Gastroesophageal sphincter (tissue), 3 donors: ENCODE data around the gene GFRA4.

Experiments
- POLR2A ChIP-seq, 2 donors: fragments of 450-650 bp; IDR thresholded peaks; one replicate each; pipeline ENCODE4 v1.6.1; 2017; ENCODE audit warnings: antibody characterized with exemption in 2 of 2, mild to moderate bottlenecking in 2 of 2, moderate library complexity in 1 of 2
- POLR2AphosphoS5 ChIP-seq: sonication (generic); formaldehyde crosslinking; IDR thresholded peaks from one replicate; pipeline ENCODE4 v1.6.1; 2017; ENCODE audit warnings: antibody characterized with exemption
- TF ChIP-seq, protein P1 (sequence below), 4 experiments: fragments of 200-600 bp in 2 of 4; fragments of 450-650 bp in 2 of 4; sonication (generic) in 1 of 4; IDR thresholded peaks; one replicate each; pipeline ENCODE4 v1.5.1; 2017 to 2019; ENCODE audit warnings: antibody characterized with exemption in 4 of 4, mild to moderate bottlenecking in 2 of 4, moderate library complexity in 2 of 4

DNA sequence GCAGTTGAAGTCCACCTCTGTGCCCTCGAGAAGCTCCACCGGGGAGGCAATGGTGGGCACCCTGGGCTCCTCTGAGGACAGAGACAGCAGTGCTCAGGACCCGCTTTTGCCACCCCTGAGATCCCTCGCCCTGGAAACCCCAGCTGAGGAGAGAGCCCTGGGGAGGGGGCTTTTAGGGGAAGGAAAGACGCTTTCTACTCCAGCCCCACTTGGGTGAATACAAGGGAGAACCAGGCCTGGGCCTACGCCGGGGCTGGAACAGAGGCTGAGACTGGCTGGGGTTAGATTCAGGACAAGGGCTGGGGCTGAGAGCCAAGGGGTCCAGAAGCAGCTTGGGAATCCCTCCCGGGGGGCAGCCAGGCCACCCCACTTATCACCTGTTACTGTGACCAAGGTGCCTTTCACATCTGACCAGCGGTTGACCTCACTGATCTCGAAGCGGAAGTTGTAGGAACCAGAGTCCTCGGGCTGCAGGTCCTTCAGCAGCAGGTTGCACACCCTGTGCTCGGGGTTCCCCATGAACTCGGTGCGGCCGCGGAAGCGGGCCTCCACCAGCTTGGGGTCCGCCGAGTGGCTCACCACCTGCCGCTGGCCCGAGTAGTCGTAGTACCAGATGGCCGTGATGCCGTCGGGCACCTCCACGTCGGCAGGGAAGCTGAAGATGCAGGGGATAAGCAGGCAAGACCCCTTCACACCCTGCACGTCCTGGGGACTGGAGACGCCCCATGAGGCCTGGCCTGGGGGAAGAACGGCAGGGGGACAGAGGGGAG is 43.0 kb upstream of the GFRA4 start:
- TF ChIP-seq POLR2AphosphoS5 = no peak
- TF ChIP-seq POLR2A (IDR thresholded peaks at IDR 0.05) = no peak
- TF ChIP-seq, protein P1, sequence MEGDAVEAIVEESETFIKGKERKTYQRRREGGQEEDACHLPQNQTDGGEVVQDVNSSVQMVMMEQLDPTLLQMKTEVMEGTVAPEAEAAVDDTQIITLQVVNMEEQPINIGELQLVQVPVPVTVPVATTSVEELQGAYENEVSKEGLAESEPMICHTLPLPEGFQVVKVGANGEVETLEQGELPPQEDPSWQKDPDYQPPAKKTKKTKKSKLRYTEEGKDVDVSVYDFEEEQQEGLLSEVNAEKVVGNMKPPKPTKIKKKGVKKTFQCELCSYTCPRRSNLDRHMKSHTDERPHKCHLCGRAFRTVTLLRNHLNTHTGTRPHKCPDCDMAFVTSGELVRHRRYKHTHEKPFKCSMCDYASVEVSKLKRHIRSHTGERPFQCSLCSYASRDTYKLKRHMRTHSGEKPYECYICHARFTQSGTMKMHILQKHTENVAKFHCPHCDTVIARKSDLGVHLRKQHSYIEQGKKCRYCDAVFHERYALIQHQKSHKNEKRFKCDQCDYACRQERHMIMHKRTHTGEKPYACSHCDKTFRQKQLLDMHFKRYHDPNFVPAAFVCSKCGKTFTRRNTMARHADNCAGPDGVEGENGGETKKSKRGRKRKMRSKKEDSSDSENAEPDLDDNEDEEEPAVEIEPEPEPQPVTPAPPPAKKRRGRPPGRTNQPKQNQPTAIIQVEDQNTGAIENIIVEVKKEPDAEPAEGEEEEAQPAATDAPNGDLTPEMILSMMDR (IDR thresholded peaks at IDR 0.05) = no peak
